A549 (cell line): Measurements from ENCODE around the gene KCNG3. TPM values are rescaled to one million over a fixed set of nuclear protein-coding genes. Genes with fewer than 3 reads are reported as not detected.
A peak's percentile ranks its signal among the peaks of the same experiment; 100 is the strongest.

Source experiments
- ATAC-seq, 2 experiments: fragments of 200-7000 bp in 1 of 2; fragments of >200 bp in 1 of 2; cut with Nextera tagmentation in 1 of 2; cut with Tn5 transposase in 1 of 2; 3 replicates each; pipeline versions ENCODE4 v1.8.0 to v1.9.1; 2018 to 2020; ENCODE audit warnings: mild to moderate bottlenecking in 1 of 2, moderate library complexity in 1 of 2
- CTCF ChIA-PET: fragments of 300-600 bp; sonication (Branson Sonifier 250); formaldehyde crosslinking; extraction: SDS; loops from one replicate; lab custom pipeline; 2021; ENCODE audit warnings: antibody characterized with exemption, inconsistent platforms; lab: Yijun Ruan, JAX
- POLR2A ChIA-PET: fragments of 350-600 bp; formaldehyde crosslinking; extraction: SDS; loops from one replicate; lab custom pipeline; 2021; ENCODE audit warnings: antibody characterized with exemption, inconsistent platforms; lab: Yijun Ruan, JAX
- DNase-seq, 2 experiments: peaks; one replicate each; pipeline versions ENCODE4 v3.0.0 to v3.0.0-alpha.2; 2011 to 2016; ENCODE audit warnings: low read depth in 1 of 2, low spot score in 1 of 2
- FAIRE-seq: peaks from 2 replicates; lab custom pipeline; 2011; peaks lifted over from hg19 to GRCh38; lab: Jason Lieb, UNC
- H3K27ac ChIP-seq, 2 experiments: fragments of >200 bp; sonication (Bioruptor Twin); formaldehyde crosslinking; 3 replicates each; pipeline ENCODE4 v1.5.1; 2016 to 2017
- H3K4me1 ChIP-seq: fragments of >200 bp; sonication (Bioruptor Twin); formaldehyde crosslinking; 3 replicates; pipeline ENCODE4 v1.6.1; 2016
- H3K4me2 ChIP-seq: fragments of >200 bp; sonication (Bioruptor Twin); formaldehyde crosslinking; 3 replicates; pipeline ENCODE4 v1.6.1; 2016
- H3K4me3 ChIP-seq: fragments of >200 bp; sonication (Bioruptor Twin); formaldehyde crosslinking; 3 replicates; pipeline ENCODE4 v1.5.1; 2016
- H3K9me3 ChIP-seq: fragments of >200 bp; sonication (Bioruptor Twin); formaldehyde crosslinking; 3 replicates; pipeline ENCODE4 v1.6.1; 2016
- CBX2 ChIP-seq: fragments of 200-600 bp; sonication (generic); IDR thresholded peaks from 2 replicates; pipeline ENCODE4 v1.6.1; 2016; ENCODE audit warnings: low read depth, mild to moderate bottlenecking, borderline replicate concordance
- CHD4 ChIP-seq: fragments of 200-600 bp; sonication (generic); IDR thresholded peaks from 2 replicates; pipeline ENCODE4 v1.6.1; 2016; ENCODE audit warnings: antibody characterized with exemption, mild to moderate bottlenecking, borderline replicate concordance
- EHF ChIP-seq: fragments of 250-450 bp; sonication (Bioruptor Pico); IDR thresholded peaks from 2 replicates; pipeline ENCODE4 v1.5.0; 2020; ENCODE audit warnings: mild to moderate bottlenecking
- FOSB ChIP-seq: fragments of 250-450 bp; sonication (Bioruptor Pico); IDR thresholded peaks from 2 replicates; pipeline ENCODE4 v1.5.0; 2020; ENCODE audit warnings: mild to moderate bottlenecking, moderate library complexity
- GATA3 ChIP-seq: IDR thresholded peaks from 2 replicates; pipeline ENCODE4 v1.6.1; 2012; ENCODE audit warnings: borderline replicate concordance
- HOXA7 ChIP-seq: fragments of 250-450 bp; sonication (Bioruptor Pico); IDR thresholded peaks from 2 replicates; pipeline ENCODE4 v1.5.0; 2020; ENCODE audit warnings: mild to moderate bottlenecking, moderate library complexity
- HOXB5 ChIP-seq: fragments of 250-450 bp; sonication (Bioruptor Pico); IDR thresholded peaks from 2 replicates; pipeline ENCODE4 v1.5.0; 2020; ENCODE audit warnings: mild to moderate bottlenecking, moderate library complexity
- JUN ChIP-seq, 2 experiments: fragments of >200 bp; sonication (Bioruptor Twin); formaldehyde crosslinking; IDR thresholded peaks; 2 replicates in 1 of 2; 3 replicates in 1 of 2; pipeline ENCODE4 v1.6.1; 2016 to 2017
- KDM5A ChIP-seq: fragments of 200-600 bp; sonication (generic); IDR thresholded peaks from 2 replicates; pipeline ENCODE4 v1.6.1; 2016; ENCODE audit warnings: antibody characterized with exemption, mild to moderate bottlenecking
- MYC ChIP-seq: IDR thresholded peaks from 2 replicates; pipeline ENCODE4 v1.6.1; 2012; ENCODE audit warnings: mild to moderate bottlenecking, inconsistent platforms, low read length, improper control_type of control experiment, borderline replicate concordance
- NPAS2 ChIP-seq: fragments of 250-450 bp; sonication (Bioruptor Pico); IDR thresholded peaks from 2 replicates; pipeline ENCODE4 v1.8.0; 2022; ENCODE audit warnings: mild to moderate bottlenecking, moderate library complexity, borderline replicate concordance
- NR3C1 ChIP-seq: fragments of >200 bp; sonication (Bioruptor Twin); formaldehyde crosslinking; IDR thresholded peaks from 3 replicates; pipeline ENCODE4 v1.6.1; 2017
- RARB ChIP-seq: fragments of 250-450 bp; sonication (Bioruptor Pico); IDR thresholded peaks from 2 replicates; pipeline ENCODE4 v1.8.0; 2021; ENCODE audit warnings: mild to moderate bottlenecking, moderate library complexity
- SMC3 ChIP-seq: fragments of >200 bp; sonication (Bioruptor Twin); formaldehyde crosslinking; IDR thresholded peaks from 3 replicates; pipeline ENCODE4 v1.6.1; 2018; ENCODE audit warnings: inconsistent platforms
- SREBF2 ChIP-seq: fragments of 450-650 bp; IDR thresholded peaks from 2 replicates; pipeline ENCODE4 v1.6.1; 2014; ENCODE audit warnings: mild to moderate bottlenecking, moderate library complexity
- ZC3H11A ChIP-seq: fragments of 450-650 bp; IDR thresholded peaks from 2 replicates; pipeline ENCODE4 v1.6.1; 2014; ENCODE audit warnings: antibody characterized with exemption, mild to moderate bottlenecking
- ZFP36 ChIP-seq: fragments of 450-650 bp; IDR thresholded peaks from 2 replicates; pipeline ENCODE4 v1.6.1; 2014; ENCODE audit warnings: borderline replicate concordance; ENCODE audit not compliant: partially characterized antibody
- ZNF302 ChIP-seq: fragments of 250-450 bp; sonication (Bioruptor Pico); IDR thresholded peaks from 2 replicates; pipeline ENCODE4 v1.9.0; 2021; ENCODE audit warnings: inconsistent platforms, mild to moderate bottlenecking, moderate library complexity
- ZSCAN20 ChIP-seq: fragments of 250-450 bp; sonication (Bioruptor Pico); IDR thresholded peaks from 2 replicates; pipeline ENCODE4 v1.8.0; 2022; ENCODE audit warnings: mild to moderate bottlenecking, moderate library complexity
- WGBS: methylation state at CpG from one replicate; pipeline ENCODE4 v1.1.6; 2017; ENCODE audit errors: missing lambda C conversion rate; 5-methylcytosine and 5-hydroxymethylcytosine counted together
- polyA plus RNA-seq, 4 experiments: library from polyadenylated mRNA; depleted of rRNA in 3 of 4; stranded (reverse); fragments of >200 nt; fragmentation: RNase III in 1 of 4; extraction: RNeasy Plus Mini Kit Qiagen cat#74134 plus additional on column Dnase treatment in 1 of 4; gene quantifications; 2 replicates in 3 of 4; 3 replicates in 1 of 4; pipeline ENCODE4 v1.2.3, GENCODE V29; 2011 to 2017
- TF ChIP-seq, protein P1 (sequence below): fragments of >200 bp; sonication (Bioruptor Twin); formaldehyde crosslinking; IDR thresholded peaks from 2 replicates; pipeline ENCODE4 v1.6.1; 2016
- TF ChIP-seq, protein P2 (sequence below): fragments of 450-650 bp; IDR thresholded peaks from 2 replicates; pipeline ENCODE4 v1.6.1; 2014; ENCODE audit warnings: antibody characterized with exemption
- TF ChIP-seq, protein P3 (sequence below): IDR thresholded peaks from 2 replicates; pipeline ENCODE4 v1.6.1; 2012

The KCNG3 gene
- polyA plus RNA-seq, 2 of the 4 experiments (the other 2 are of a cell fraction) = 0.67 to 0.70 TPM

DNA sequence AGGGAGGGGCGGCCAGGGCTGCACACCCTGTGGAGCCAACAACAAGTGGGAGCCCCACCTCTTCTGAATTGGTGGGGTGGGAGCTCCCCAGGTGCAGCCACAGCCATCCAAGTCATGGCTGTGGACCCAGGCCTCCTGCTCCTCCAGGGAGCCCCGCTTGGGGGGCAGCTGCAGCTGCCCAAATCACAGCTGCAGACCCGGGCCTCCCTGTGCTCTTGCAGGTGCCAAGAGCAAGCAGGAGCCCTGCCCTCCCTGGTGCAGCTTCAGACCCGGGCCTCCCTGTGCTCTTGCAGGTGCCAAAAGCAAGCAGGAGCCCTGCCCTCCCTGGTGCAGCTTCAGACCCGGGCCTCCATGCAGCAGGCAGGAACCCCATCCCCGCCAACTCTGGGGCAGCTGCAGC, 86.3 kb downstream of the KCNG3 start:
- DNase-seq (no peak), FAIRE-seq (no peak)
- POLR2A ChIA-PET = no interaction called here

DNA sequence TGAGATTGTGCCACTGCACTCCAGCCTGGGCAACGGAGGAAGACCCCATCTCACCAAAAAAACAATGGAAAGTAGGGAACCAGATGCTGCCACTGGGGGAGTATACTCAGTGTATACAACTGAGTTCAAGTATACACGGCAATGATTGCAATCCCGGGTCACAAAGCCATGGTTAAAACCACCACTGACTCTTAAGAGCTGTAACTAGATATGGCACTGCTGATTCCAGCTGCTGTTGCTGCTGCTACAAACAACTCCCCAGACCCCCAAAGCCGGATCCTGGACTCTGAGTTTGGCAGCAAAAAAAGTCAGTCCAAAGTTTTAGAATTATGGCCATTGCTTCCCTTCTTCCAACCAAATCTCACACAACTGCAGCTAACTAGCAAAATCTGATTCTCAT, 89.1 kb downstream of the KCNG3 start:
- TF ChIP-seq MYC (no peak), KDM5A (no peak), NPAS2 (CRISPR knock-in tag) (no peak)
- TF ChIP-seq, all 56 proteins: peak for 0
- Histone ChIP-seq H3K4me2 (no peak overlapping the region), H3K27ac (no peak overlapping the region), H3K4me1 (no peaks in the 10 kb centered on the region), H3K4me3 (no peak overlapping the region), H3K9me3 (no peaks in the 10 kb centered on the region)
- no peak for FAIRE-seq
- peak in 1 of 2 experiments; percentile 41; a peak in 2 of 6 replicates for ATAC-seq
- 54% methylated on average over 4 of the region's 4 CpGs for WGBS
- CTCF ChIA-PET = interaction anchor here (0.6 to 3.0 kb wide), 4 partner anchors 10 to 82 kb away, joined by 3 to 11 read pairs (median 3); no protein-coding TSS in a partner anchor
- DNase-seq = no peak
- POLR2A ChIA-PET = no interaction called here

More for the DNA sequence above, 86.3 kb downstream of the KCNG3 start:
- Histone ChIP-seq H3K4me2 (no peak overlapping the region), H3K27ac (no peak overlapping the region), H3K4me1 (no peaks in the 10 kb centered on the region), H3K4me3 (no peak overlapping the region), H3K9me3 (no peaks in the 10 kb centered on the region)
- 58% methylated on average over 4 of the region's 6 CpGs for WGBS
- CTCF ChIA-PET = interaction anchor here (0.7 to 1.2 kb wide), 2 partner anchors 22 to 38 kb away, joined by 3 to 5 read pairs; no protein-coding TSS in a partner anchor
- no peak for TF ChIP-seq ZFP36
- TF ChIP-seq ZSCAN20 (CRISPR knock-in tag) = no peak
- no peak for TF ChIP-seq NR3C1
- TF ChIP-seq, protein P1, sequence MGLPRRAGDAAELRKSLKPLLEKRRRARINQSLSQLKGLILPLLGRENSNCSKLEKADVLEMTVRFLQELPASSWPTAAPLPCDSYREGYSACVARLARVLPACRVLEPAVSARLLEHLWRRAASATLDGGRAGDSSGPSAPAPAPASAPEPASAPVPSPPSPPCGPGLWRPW = no peak
- no peak for TF ChIP-seq CHD4
- no peak; a peak in 1 of 6 replicates for ATAC-seq

DNA sequence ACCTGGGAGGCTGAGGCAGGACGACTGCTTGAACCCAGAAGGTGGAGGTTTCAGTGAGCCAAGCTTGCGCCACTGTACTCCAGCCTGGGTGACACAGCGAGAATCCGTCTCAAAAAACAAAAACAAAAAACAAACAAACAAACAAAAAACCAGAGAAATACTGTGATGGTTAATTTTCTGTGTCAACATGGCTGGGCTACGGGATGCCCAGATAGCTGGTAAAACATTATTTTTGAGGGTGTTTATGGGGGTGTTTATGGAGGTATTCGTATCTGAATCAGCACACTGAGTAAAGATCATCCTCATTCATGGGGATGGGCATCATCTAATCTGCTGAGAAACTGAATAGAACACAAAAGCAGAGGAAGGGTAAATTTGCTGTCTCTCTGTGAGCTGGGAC, 92.0 kb downstream of the KCNG3 start:
- CTCF ChIA-PET = interaction anchor here (0.8 to 1.0 kb wide), 2 partner anchors 16 to 261 kb away, joined by 3 read pairs; no protein-coding TSS in a partner anchor
- no peak for TF ChIP-seq HOXB5 (CRISPR knock-in tag)
- TF ChIP-seq, protein P2, sequence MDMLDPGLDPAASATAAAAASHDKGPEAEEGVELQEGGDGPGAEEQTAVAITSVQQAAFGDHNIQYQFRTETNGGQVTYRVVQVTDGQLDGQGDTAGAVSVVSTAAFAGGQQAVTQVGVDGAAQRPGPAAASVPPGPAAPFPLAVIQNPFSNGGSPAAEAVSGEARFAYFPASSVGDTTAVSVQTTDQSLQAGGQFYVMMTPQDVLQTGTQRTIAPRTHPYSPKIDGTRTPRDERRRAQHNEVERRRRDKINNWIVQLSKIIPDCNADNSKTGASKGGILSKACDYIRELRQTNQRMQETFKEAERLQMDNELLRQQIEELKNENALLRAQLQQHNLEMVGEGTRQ = no peak
- TF ChIP-seq, protein P3, sequence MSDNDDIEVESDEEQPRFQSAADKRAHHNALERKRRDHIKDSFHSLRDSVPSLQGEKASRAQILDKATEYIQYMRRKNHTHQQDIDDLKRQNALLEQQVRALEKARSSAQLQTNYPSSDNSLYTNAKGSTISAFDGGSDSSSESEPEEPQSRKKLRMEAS = no peak
- no peak for TF ChIP-seq ZSCAN20 (CRISPR knock-in tag)
- TF ChIP-seq ZC3H11A = no peak
- TF ChIP-seq SREBF2 = no peak
- TF ChIP-seq FOSB (CRISPR knock-in tag) = no peak
- no peak for TF ChIP-seq EHF (CRISPR knock-in tag)
- no peak for TF ChIP-seq HOXA7
- no peak for TF ChIP-seq ZNF302 (CRISPR knock-in tag)
- TF ChIP-seq SMC3 = no peak
- no peak for TF ChIP-seq RARB (CRISPR knock-in tag)
- TF ChIP-seq CBX2 = no peak
- TF ChIP-seq JUN (IDR thresholded peaks at IDR 0.05) = no peak
- TF ChIP-seq GATA3 = no peak
- WGBS = 77% methylated on average over 6 of the region's 6 CpGs

More for the DNA sequence above, 92.0 kb downstream of the KCNG3 start:
- Histone ChIP-seq H3K9me3 (no peaks in the 10 kb centered on the region), H3K4me1 (no peaks in the 10 kb centered on the region), H3K4me2 (no peak overlapping the region), H3K4me3 (no peak overlapping the region), H3K27ac (no peak overlapping the region)
- POLR2A ChIA-PET = no interaction called here
- FAIRE-seq (no peak), DNase-seq (no peak), ATAC-seq (0 out of 6 replicates have a peak, but pooled peaks of 1 of the 2 experiments have one; percentile 24)
